HCT116 (cell line): ENCODE data around the gene NACC2. TPM values are rescaled to one million over a fixed set of nuclear protein-coding genes. Genes with fewer than 3 reads are reported as not detected.

Source experiments
- ATAC-seq: fragments of 200-7000 bp; cut with Tn5 transposase; 2 replicates; pipeline ENCODE4 v1.9.1; 2020; ENCODE audit warnings: mild to moderate bottlenecking, moderate library complexity
- BruUV-seq: library from RNA; stranded (reverse); fragments of 400-500 nt; replicated peaks from 2 replicates; lab custom pipeline; 2021; lab: Mats Ljungman, UMichigan
- CTCF ChIA-PET: fragments of 300-600 bp; sonication (Branson Sonifier 250); formaldehyde crosslinking; loops from one replicate; lab custom pipeline; 2021; ENCODE audit warnings: antibody characterized with exemption; lab: Charles Lee
- POLR2A ChIA-PET: fragments of 300-600, 350-600 bp; sonication (Branson Sonifier 250); formaldehyde crosslinking; loops from one replicate; lab custom pipeline; 2021; ENCODE audit warnings: antibody characterized with exemption; lab: Charles Lee
- RAD21 ChIA-PET, 2 experiments: fragments of 300-600 bp; sonication (Branson Sonifier 250); formaldehyde crosslinking; loops; one replicate each; lab custom pipeline; 2023; ENCODE audit warnings: low total read pairs in 2 of 2; ENCODE audit not compliant: uncharacterized antibody in 2 of 2, unreplicated experiment in 2 of 2, low non-redundant PET in 1 of 2; lab: Charles Lee
- DNase-seq: peaks from one replicate; pipeline ENCODE4 v3.0.0-alpha.2; 2010; ENCODE audit warnings: low read depth, low spot score
- H2AFZ ChIP-seq: fragments of 200-600 bp; shearing (Covaris generic), sonication (generic); 2 replicates; pipeline ENCODE4 v1.6.1; 2017; ENCODE audit warnings: low read depth, mixed run types, mixed read lengths, antibody characterized with exemption, low read length; ENCODE audit not compliant: poor library complexity, severe bottlenecking
- H3K27ac ChIP-seq: 2 replicates; pipeline ENCODE4 v1.5.1; 2012; ENCODE audit warnings: low read depth, low read length
- H3K27me3 ChIP-seq: fragments of 200-600 bp; sonication (generic); 2 replicates; pipeline ENCODE4 v1.6.1; 2016; ENCODE audit warnings: mixed run types, low read length, mixed read lengths; ENCODE audit not compliant: insufficient read depth
- H3K36me3 ChIP-seq, 2 experiments: fragments of 200-500 bp in 1 of 2; fragments of 200-600 bp in 1 of 2; sonication (Bioruptor generic) in 1 of 2; sonication (generic) in 1 of 2; 2 replicates each; pipeline versions ENCODE4 v1.5.1 to v1.6.1; 2014 to 2016; ENCODE audit warnings: low read length in 2 of 2, inconsistent platforms in 1 of 2, mixed read lengths in 1 of 2, mixed run types in 1 of 2; ENCODE audit not compliant: insufficient read depth in 2 of 2, control insufficient read depth in 1 of 2
- H3K4me1 ChIP-seq, 2 experiments: fragments of 200-600 bp in 1 of 2; sonication (generic) in 1 of 2; 2 replicates each; pipeline versions ENCODE4 v1.5.1 to v1.6.1; 2012 to 2017; ENCODE audit warnings: low read length in 2 of 2, inconsistent platforms in 1 of 2, mild to moderate bottlenecking in 1 of 2, mixed read lengths in 1 of 2, mixed run types in 1 of 2, moderate library complexity in 1 of 2; ENCODE audit not compliant: insufficient read depth in 2 of 2, control insufficient read depth in 1 of 2
- H3K4me2 ChIP-seq: fragments of 200-600 bp; sonication (generic); 2 replicates; pipeline ENCODE4 v1.6.1; 2017; ENCODE audit warnings: mixed run types, low read length, mixed read lengths
- H3K4me3 ChIP-seq, 2 experiments: fragments of 200-600 bp in 1 of 2; sonication (generic) in 1 of 2; replicated peaks in 1 of 2; 2 replicates each; pipeline ENCODE4 v1.5.1; 2011 to 2016; ENCODE audit warnings: low read length in 2 of 2, control low read depth in 1 of 2, low read depth in 1 of 2, mild to moderate bottlenecking in 1 of 2, mixed read lengths in 1 of 2, mixed run types in 1 of 2
- H3K79me2 ChIP-seq: fragments of 200-600 bp; sonication (generic); 2 replicates; pipeline ENCODE4 v1.6.1; 2017; ENCODE audit warnings: mild to moderate bottlenecking, mixed run types, low read length, moderate library complexity, mixed read lengths; ENCODE audit not compliant: insufficient read depth
- H3K9ac ChIP-seq: fragments of 200-600 bp; sonication (generic); 2 replicates; pipeline ENCODE4 v1.6.1; 2016; ENCODE audit warnings: low read length, mixed read lengths
- H3K9me2 ChIP-seq: fragments of 200-600 bp; sonication (generic), shearing (Covaris generic); 2 replicates; pipeline ENCODE4 v1.6.1; 2017; ENCODE audit warnings: mixed run types, mild to moderate bottlenecking, moderate library complexity; ENCODE audit not compliant: insufficient read depth
- H3K9me3 ChIP-seq, 2 experiments: fragments of 200-500 bp in 1 of 2; fragments of 200-600 bp in 1 of 2; sonication (Bioruptor generic) in 1 of 2; sonication (generic) in 1 of 2; 2 replicates each; pipeline ENCODE4 v1.6.1; 2014 to 2017; ENCODE audit warnings: low read length in 2 of 2, mixed read lengths in 2 of 2, inconsistent platforms in 1 of 2, low read depth in 1 of 2, mild to moderate bottlenecking in 1 of 2, mixed run types in 1 of 2, moderate library complexity in 1 of 2; ENCODE audit not compliant: control insufficient read depth in 1 of 2, insufficient read depth in 1 of 2
- H4K20me1 ChIP-seq: fragments of 200-600 bp; sonication (generic), shearing (Covaris generic); 2 replicates; pipeline ENCODE4 v1.6.1; 2017; ENCODE audit warnings: mixed run types, mild to moderate bottlenecking, moderate library complexity; ENCODE audit not compliant: insufficient read depth
- CBX3 ChIP-seq: IDR thresholded peaks from 2 replicates; pipeline ENCODE4 v1.6.1; 2012; ENCODE audit warnings: low read depth
- CEBPB ChIP-seq: IDR thresholded peaks from 2 replicates; pipeline ENCODE4 v1.6.1; 2012; ENCODE audit warnings: low read depth
- CTCF ChIP-seq, 3 experiments: fragments of 200-600 bp in 1 of 3; sonication (generic) in 1 of 3; IDR thresholded peaks in 2 of 3; conservative IDR thresholded peaks in 1 of 3; 2 replicates each; pipeline ENCODE4 v1.5.1; 2012 to 2017; ENCODE audit warnings: low read depth in 2 of 3, low read length in 2 of 3, antibody characterized with exemption in 1 of 3, borderline replicate concordance in 1 of 3, control low read depth in 1 of 3, mild to moderate bottlenecking in 1 of 3, mixed read lengths in 1 of 3, mixed run types in 1 of 3, moderate library complexity in 1 of 3; ENCODE audit not compliant: insufficient read depth in 1 of 3
- EGR1 ChIP-seq: IDR thresholded peaks from 2 replicates; pipeline ENCODE4 v1.6.1; 2012; ENCODE audit warnings: low read depth
- EZH2 ChIP-seq: fragments of 200-600 bp; sonication (generic); IDR thresholded peaks from 2 replicates; pipeline ENCODE4 v1.6.1; 2017; ENCODE audit warnings: antibody characterized with exemption, mixed run types
- EZH2phosphoT487 ChIP-seq: fragments of 200-600 bp; IDR thresholded peaks from 2 replicates; pipeline ENCODE4 v1.6.1; 2018; ENCODE audit warnings: antibody characterized with exemption, borderline replicate concordance
- JUND ChIP-seq: IDR thresholded peaks from 2 replicates; pipeline ENCODE4 v1.6.1; 2012
- POLR2A ChIP-seq: IDR thresholded peaks from 2 replicates; pipeline ENCODE4 v1.7.0; 2011; ENCODE audit warnings: borderline replicate concordance; ENCODE audit not compliant: insufficient read depth, insufficient read length; ENCODE audit errors: extremely low read depth
- RAD21 ChIP-seq: IDR thresholded peaks from 2 replicates; pipeline ENCODE4 v1.6.1; 2012; ENCODE audit warnings: low read depth, mild to moderate bottlenecking
- SIN3A ChIP-seq: IDR thresholded peaks from 2 replicates; pipeline ENCODE4 v1.6.1; 2012; ENCODE audit warnings: low read depth
- SRF ChIP-seq: IDR thresholded peaks from 2 replicates; pipeline ENCODE4 v1.6.1; 2012; ENCODE audit warnings: low read depth
- TCF7L2 ChIP-seq: IDR thresholded peaks from 2 replicates; pipeline ENCODE4 v1.7.0; 2011; ENCODE audit warnings: borderline replicate concordance, inconsistent platforms; ENCODE audit not compliant: insufficient read depth, insufficient read length; ENCODE audit errors: extremely low read depth
- ZBTB33 ChIP-seq: IDR thresholded peaks from 2 replicates; pipeline ENCODE4 v1.6.1; 2011; ENCODE audit warnings: mild to moderate bottlenecking, low read length, moderate library complexity; ENCODE audit not compliant: insufficient replicate concordance; ENCODE audit errors: extremely low read depth
- ZFX ChIP-seq: fragments of 450-650 bp; IDR thresholded peaks from 2 replicates; pipeline ENCODE4 v1.6.1; 2017
- ZNF274 ChIP-seq: fragments of 200-500 bp; sonication (Bioruptor generic); IDR thresholded peaks from 2 replicates; pipeline ENCODE4 v1.6.1; 2014; ENCODE audit warnings: mild to moderate bottlenecking, low read depth, low read length, inconsistent platforms
- intact Hi-C: fragments of 100-400 bp; cut with micrococcal nuclease; formaldehyde crosslinking; loops from 2 replicates; pipeline ENCODE4 v1.10.0; 2022
- total RNA-seq: library from RNA; stranded (reverse); gene quantifications from one replicate; pipeline ENCODE4 v1.2.1, GENCODE V29; 2021; ENCODE audit not compliant: unreplicated experiment
- TF ChIP-seq, protein P1 (sequence below): IDR thresholded peaks from 2 replicates; pipeline ENCODE4 v1.6.1; 2012
- TF ChIP-seq, protein P2 (sequence below): IDR thresholded peaks from 2 replicates; pipeline ENCODE4 v1.6.1; 2012
- TF ChIP-seq, protein P3 (sequence below): IDR thresholded peaks from 2 replicates; pipeline ENCODE4 v1.6.1; 2012; ENCODE audit warnings: low read depth

The NACC2 gene
- total RNA-seq, 1 experiment from 2014 or later = 27.8 TPM

- RAD21 ChIA-PET = no interaction called here
- Histone ChIP-seq H3K27me3 (no peaks in the 10 kb centered on the region), H4K20me1 (no peaks in the 10 kb centered on the region), H3K36me3 (0 out of 4 replicates have a peak, but pooled peaks cover 0 to 4% of the 10 kb centered on the region in 2 experiments), H3K4me3 (no peak overlapping the region), H3K27ac (no peak overlapping the region; the same call in 1 of the 2 replicates), H3K9ac (no peak overlapping the region), H3K4me1 (peaks cover 15 to 25% of the 10 kb centered on the region in 2 experiments), H2AFZ (no peak overlapping the region), H3K4me2 (no peak overlapping the region), H3K9me2 (no peaks in the 10 kb centered on the region), H3K79me2 (peaks cover 25% of the 10 kb centered on the region), H3K9me3 (no peaks in the 10 kb centered on the region)
- intact Hi-C loops = loop anchor here (10.0 kb wide), 4 partner anchors 261 to 879 kb away; partner anchors contain the start of gene OLFM1
- POLR2A ChIA-PET = no interaction called here
- BruUV-seq = no TSS peak
- no peak for ATAC-seq
- no peak for DNase-seq
- CTCF ChIA-PET = no interaction called here
- TF ChIP-seq EZH2 = no peak
- TF ChIP-seq CTCF (IDR thresholded peaks at IDR 0.05 in 2 of 3, conservative IDR thresholded peaks at IDR 0.05 in 1 of 3; ENCODE audit: borderline replicate concordance in 1 of 3, insufficient read depth in 1 of 3, low read depth in 2 of 3, low read length in 2 of 3) = no peak
- no peak for TF ChIP-seq EZH2phosphoT487
- TF ChIP-seq, protein P1, sequence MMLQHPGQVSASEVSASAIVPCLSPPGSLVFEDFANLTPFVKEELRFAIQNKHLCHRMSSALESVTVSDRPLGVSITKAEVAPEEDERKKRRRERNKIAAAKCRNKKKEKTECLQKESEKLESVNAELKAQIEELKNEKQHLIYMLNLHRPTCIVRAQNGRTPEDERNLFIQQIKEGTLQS = no peak
- no peak for TF ChIP-seq CEBPB
- TF ChIP-seq, protein P2, sequence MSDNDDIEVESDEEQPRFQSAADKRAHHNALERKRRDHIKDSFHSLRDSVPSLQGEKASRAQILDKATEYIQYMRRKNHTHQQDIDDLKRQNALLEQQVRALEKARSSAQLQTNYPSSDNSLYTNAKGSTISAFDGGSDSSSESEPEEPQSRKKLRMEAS = no peak
- no peak for TF ChIP-seq CBX3
- TF ChIP-seq, protein P3, sequence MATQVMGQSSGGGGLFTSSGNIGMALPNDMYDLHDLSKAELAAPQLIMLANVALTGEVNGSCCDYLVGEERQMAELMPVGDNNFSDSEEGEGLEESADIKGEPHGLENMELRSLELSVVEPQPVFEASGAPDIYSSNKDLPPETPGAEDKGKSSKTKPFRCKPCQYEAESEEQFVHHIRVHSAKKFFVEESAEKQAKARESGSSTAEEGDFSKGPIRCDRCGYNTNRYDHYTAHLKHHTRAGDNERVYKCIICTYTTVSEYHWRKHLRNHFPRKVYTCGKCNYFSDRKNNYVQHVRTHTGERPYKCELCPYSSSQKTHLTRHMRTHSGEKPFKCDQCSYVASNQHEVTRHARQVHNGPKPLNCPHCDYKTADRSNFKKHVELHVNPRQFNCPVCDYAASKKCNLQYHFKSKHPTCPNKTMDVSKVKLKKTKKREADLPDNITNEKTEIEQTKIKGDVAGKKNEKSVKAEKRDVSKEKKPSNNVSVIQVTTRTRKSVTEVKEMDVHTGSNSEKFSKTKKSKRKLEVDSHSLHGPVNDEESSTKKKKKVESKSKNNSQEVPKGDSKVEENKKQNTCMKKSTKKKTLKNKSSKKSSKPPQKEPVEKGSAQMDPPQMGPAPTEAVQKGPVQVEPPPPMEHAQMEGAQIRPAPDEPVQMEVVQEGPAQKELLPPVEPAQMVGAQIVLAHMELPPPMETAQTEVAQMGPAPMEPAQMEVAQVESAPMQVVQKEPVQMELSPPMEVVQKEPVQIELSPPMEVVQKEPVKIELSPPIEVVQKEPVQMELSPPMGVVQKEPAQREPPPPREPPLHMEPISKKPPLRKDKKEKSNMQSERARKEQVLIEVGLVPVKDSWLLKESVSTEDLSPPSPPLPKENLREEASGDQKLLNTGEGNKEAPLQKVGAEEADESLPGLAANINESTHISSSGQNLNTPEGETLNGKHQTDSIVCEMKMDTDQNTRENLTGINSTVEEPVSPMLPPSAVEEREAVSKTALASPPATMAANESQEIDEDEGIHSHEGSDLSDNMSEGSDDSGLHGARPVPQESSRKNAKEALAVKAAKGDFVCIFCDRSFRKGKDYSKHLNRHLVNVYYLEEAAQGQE = no peak
- TF ChIP-seq SRF = no peak
- no peak for TF ChIP-seq TCF7L2
- no peak for TF ChIP-seq ZBTB33
- TF ChIP-seq SIN3A = no peak
- TF ChIP-seq RAD21 = no peak
- TF ChIP-seq EGR1 = no peak
- TF ChIP-seq POLR2A = no peak
- TF ChIP-seq ZNF274 = no peak
- no peak for TF ChIP-seq JUND
- TF ChIP-seq ZFX = no peak
Observed at GRCh38 chr9:135963338-135963737, 131.8 kb downstream of the NACC2 start.
